HG03097 (cell line): ENCODE measurements around the gene MUC6.
"Not testable (repeated sequence)": the region's sequence is repeated elsewhere in the genome, so short reads cannot be mapped to it uniquely, and the experiment has no call there.

Source experiments
- ATAC-seq: cut with Tn5 transposase; IDR thresholded peaks from one replicate; pipeline ENCODE4 v1.9.1; 2021; ENCODE audit not compliant: unreplicated experiment, low FRiP score

Gene MUC6

DNA sequence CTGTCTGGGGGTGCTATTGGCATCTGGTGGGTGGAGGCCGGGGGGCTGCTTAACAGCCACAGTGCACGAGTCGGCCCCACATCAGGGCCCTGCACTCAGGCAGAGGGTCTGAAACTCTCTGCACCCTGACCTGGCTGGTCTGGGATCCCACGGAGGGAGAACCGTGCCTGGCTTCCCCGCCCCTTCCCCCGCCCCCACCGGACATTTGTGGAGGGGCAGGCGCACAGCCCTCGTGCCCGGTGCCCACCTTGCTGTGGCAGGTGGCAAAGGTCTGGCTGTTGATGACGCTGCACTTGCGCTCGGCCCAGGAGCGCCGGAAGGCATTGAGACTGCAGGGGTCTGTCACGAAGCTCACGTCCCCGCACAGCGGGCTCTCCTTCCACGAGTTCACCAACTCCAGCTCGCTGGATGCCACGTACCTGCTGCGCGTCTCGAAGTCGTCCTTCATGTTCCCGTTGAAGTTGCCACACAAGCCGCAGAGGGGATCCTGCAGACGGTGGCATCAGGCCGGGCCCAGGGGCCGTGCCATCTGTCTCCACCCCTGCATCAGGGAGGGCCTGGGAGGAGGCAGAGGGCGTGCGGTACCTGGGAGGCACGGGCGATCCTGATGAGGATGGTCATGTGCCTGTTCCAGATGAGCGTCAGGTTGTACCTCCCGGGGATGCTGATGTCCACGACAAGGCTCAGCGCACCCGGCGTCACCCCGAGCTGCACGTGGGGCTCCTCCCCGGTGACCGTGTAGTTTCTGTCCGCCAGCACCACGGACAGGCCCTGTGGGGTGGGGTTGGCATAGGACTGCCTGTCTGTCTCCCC, 11.7 kb downstream of the MUC6 start:
- ATAC-seq, result no peak

GRCh38 chr11:1023811-1024596, 12.5 kb downstream of the MUC6 start:
- no peak for ATAC-seq

DNA sequence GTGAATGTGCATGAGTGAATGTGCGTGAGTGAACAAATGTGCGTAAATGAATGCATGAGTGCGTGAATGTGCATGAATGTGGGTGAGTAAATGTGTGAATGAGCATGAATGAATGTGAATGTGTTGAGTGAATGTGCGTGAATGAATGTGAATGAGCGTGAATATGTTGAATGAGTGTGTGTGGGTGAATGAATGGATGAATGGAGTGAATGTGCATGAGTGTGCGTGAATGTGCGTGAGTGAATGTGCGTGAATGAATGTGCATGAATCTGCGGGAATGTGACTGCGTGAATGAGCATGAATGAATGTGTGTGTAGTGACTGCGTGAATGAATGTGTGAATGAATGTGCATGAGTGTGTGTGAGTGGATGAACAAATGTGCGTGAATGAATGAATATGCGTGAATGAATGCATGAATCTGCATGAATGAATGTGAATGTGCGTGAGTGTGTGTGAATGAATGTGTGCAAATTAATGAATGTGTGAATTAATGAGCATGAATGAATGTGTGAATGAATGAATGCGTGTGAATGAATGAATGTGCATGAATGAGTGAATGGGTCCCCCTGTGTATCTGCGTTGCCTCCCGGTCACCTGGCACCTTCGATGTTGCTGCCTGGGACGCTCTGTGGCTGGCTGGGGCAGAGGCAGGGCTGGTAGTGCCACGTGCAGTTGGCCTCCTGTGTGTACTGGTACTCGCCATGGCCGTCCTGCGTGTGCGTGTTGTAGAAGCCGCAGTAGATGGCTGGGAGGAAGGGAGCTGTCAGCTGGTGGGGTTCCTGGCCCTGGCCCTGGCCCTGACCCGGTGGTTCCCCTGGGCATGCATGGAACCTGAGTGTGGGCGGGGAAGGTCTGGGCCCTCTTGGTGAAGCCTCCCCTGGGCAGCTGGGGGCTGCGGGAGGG, 13.4 kb downstream of the MUC6 start:
- ATAC-seq, result no peak

DNA sequence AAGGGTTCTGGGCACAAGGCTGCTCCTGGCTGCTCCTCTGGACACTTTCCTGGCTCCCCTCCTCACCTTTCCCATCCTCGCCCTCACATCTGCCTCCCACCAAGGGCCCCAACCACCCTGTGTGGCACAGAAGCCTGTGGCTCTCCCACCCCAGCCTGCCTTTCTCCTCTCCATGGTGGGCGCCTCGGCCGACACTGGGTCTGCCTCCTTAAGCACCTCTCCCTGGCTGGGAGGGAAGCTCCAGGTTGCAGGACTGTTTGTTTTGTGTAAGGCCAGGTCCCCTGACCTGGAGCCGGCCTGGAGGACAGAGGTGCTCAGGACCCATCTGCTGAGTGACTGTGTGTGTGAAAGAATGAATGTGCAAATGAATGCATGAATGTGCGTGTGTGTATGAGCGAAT, 14.1 kb downstream of the MUC6 start:
- no peak for ATAC-seq

DNA sequence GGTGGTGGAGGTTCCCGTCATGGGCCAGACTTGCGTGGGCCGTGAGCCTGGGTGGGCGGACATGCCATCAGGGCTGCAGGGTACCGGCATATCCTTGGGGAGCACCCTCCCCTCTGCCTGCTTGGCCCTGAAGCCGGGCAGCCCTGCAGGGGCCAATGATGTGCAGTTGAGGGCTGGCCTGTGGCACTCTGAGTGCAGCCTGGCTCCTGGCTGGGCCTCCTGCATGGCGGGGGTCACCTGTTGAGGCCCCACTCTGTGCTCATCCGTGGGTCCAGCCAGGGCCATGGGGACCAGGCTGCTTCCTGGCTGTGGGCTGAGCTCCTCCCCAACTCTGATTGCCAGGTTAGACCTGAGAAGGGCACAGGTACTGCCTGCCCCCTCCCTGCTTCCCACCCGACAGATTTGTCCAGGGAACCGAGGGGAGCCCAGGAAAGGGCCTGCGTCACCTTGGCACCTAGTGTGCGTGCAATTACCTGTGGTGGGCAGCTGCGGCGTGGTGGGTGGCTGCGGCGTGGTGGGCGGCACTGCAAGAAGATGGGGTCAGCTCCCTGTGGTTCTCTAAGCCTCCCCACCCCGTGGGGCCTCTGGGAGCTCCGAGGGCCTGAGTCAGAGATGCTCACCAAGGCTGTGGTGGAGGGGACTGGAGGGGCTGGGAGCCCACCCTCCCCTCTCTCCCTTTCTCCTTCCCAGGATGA, 16.2 kb downstream of the MUC6 start:
- no peak for ATAC-seq

DNA sequence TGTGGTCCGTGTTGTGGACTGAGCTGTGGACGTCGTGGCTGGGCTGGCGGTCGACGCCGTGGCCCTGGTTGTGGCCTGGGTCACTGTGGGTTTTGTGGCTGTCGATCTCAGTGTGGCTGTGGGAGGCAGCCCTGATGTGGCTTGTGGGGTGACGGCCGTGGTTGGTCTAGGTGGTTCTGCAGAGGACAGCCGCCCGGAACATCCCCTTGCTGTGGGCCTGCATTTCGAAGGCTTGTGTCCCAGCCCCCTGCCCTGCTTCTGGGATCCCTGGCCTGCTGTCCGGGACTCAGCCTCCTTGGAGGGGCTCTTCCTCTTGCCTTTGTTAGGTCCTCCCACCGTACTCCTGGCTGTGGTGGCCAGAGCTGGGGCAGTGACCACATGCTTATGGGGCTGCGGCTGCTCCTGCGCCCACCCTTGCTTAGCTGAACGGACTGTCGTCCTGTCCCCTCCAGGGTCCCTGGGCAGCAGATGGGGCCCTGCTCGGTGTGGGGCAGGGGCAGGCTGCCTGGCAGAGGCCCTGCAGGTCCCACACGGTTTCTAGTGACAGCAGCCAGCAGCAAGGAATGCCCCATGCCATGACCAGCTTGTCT, 17.1 kb downstream of the MUC6 start:
- no peak for ATAC-seq

DNA sequence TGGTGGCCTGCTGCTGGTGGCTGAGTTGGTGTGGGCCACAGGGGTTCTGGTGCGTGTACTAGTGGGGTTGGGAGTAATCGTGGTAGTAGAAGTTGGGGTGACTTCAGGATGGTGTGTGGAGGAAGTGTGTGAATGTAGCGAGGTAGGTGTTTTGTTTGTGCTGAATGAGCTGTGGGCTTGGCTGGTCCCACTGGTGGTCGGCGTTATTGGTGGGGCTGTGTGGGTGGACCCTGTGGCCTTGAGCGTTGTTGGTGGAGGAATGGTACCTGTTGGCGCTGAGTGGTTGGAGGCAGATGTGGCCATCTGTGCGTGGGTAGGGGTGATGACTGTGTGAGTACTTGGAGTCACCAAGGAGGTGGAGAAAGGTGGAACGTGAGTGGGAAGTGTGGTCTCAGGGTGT, 18.4 kb downstream of the MUC6 start:
- no peak for ATAC-seq

- no peak for ATAC-seq
Observed at GRCh38 chr11:1017269-1018005, 19.1 kb downstream of the MUC6 start.

DNA sequence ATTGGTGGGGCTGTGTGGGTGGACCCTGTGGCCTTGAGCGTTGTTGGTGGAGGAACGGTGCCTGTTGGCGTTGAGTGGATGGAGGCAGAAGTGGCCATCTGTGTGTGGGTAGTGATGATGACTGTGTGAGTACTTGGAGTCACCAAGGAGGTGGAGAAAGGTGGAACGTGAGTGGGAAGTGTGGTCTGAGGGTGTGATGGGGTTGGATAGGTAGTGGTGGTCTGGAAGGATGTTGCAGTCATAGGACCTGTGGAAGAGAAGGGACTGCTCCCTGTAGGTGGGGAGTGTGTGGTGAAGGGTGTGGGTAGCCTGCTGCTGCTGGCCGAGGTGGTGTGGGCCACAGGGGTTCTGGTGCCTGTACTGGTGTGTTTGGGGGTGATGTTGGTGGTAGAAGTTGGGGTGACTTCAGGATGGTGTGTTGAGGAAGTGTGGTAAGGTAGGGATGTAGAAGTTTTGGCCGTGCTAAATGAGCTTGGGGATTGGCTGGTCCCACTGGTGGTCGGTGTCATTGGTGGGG, 19.9 kb downstream of the MUC6 start:
- not testable (repeated sequence) for ATAC-seq

DNA sequence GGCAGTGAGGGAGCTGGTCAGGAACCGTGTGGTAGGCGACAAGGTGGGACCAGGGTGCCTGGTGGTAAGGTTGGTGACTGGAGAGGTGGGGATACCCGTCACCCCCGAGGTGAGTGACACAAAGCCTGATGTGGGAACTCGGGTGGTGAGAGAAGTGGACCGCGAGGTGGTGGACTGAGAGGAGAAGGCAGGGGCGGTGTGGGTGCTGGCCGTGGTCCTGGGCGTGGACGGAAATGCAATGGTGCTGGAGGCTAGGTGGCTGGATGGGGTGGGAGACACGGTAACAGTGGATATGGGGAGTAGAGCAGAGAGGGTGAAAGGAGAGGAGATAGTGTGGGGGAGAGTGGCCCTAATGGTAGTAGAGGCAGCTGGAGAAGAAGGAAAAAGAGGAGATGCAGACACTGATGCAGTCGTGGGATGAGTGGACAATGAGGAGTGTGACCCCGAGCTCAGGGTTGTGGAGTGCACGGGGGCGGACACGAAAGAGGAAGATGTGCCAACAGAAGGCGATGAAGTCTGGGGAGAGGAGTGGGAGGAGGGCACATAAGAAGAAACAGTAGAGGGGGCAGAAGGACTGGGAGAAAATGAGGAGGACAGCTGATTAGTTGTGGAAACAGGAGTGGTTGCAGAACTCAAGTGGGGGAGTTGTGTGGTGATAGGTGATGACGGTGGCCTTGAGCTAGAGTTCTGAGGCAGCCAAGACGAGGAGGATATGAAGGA, 20.5 kb downstream of the MUC6 start:
- no peak for ATAC-seq

DNA sequence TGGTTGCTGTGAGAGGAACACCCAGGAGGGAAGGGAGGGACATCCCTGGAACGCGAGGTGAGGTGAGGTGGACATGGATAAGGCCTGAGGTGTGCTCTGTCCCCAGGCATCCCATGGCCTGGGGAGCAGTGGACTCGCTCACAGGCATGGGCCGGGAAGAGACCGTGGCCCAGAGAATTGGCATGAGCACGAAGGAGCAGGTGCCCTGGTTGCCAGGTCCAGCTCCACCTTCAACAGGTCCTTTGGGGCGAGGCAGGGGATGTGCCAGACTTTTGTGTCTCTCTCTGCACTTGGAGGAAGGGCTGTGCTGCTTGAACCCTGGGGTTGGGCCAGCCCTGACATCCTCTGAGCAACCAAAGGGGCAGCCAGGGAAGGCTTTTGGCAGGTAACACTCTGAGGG, 21.5 kb downstream of the MUC6 start:
- ATAC-seq, result no peak

GRCh38 chr11:1014276-1014675, 22.2 kb downstream of the MUC6 start:
- ATAC-seq, result no peak

DNA sequence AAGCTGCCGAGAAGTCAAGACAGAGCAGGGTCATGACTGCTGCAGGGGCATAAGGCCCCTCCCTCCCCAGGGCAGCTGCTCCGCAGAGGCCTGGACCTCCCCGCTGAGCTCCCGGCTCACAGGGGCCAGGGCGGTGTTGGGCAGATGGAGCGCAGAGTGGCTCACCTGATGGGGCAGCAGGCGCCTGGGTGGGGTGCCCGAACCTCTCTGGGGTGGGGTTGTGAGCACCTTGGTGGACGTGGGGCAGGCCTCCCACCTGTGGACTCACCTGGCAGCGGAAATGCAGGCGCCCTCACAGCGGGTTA, 22.9 kb downstream of the MUC6 start:
- no peak for ATAC-seq

- ATAC-seq, result no peak
Observed at GRCh38 chr11:1012740-1013630, 23.5 kb downstream of the MUC6 start.

DNA sequence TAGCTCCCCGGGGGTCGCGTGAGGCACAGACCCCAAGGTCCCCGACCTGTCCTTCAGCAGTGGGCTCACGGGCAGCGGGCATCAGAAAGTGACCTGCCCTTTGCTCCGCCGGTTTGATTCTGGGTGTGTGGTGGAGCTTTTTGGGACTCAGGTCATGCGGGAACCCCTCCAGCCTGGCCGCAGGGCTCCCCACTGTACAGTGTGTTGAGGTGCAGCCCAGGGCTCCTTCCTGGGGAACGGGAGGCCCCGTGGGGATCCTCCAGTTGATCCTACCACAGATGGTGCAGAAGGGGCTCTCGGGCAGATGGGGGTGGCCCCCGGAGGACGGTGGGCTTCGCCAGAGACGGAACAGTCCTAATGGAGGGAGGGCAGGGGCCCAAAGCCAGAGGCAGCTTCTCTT, 24.2 kb downstream of the MUC6 start:
- ATAC-seq, result no peak

- no peak for ATAC-seq
Observed at GRCh38 chr11:1011320-1011698, 25.2 kb downstream of the MUC6 start.

DNA sequence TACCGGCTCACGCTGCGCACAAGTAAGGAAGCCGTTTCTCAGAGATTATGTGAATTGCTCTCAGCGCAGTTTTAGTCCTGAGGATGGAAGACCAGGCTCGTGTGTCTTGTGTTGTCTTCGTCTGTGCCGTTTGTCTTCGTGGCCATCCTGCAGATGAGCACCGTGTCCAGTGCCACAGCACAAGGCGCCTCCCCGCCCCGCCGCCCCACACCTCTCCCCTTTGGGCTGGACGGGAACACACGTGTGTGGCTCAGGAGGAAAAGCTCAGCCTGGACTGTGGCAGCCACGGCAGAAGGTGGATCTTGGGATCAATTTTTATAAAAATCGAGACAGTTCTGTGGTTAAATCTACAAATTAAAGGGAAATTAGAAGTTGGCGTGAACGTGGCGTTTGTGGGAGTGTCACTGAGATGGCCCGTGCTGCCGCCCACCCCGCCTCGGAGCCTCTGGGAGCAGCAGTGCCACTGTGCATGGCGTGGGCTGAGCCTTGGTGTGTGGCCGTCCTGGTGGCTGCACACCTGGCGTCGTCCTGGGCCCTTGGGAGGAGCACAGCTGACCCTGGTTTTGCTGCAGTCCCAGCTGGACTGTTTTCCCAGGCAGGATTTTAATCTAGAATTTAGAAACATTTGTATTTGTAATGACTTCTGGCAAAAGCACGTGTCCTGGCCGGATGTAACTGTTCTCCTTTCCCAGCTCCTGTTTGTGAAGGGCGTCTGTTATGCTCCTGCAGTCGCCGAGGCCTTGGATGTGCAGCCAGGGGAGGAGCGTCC, 25.8 kb downstream of the MUC6 start:
- ATAC-seq, result no peak
